PFSK-1 (cell line): ENCODE results near the gene ATXN1.

Source experiments
- FOXP2 ChIP-seq: optimal IDR thresholded peaks from 2 replicates; pipeline ENCODE3; 2011; ENCODE audit warnings: borderline replicate concordance, control low read depth, inconsistent platforms; ENCODE audit not compliant: insufficient read depth; ENCODE audit errors: extremely low read length, extremely low read depth
- POLR2AphosphoS5 ChIP-seq: IDR thresholded peaks from 2 replicates; pipeline ENCODE4 v1.6.1; 2012; ENCODE audit warnings: low read depth, mild to moderate bottlenecking, control low read depth, low read length, moderate library complexity
- SIN3A ChIP-seq: IDR thresholded peaks from 2 replicates; pipeline ENCODE4 v1.6.1; 2012; ENCODE audit warnings: mild to moderate bottlenecking, low read length, moderate library complexity, borderline replicate concordance; ENCODE audit not compliant: insufficient read depth
- TAF1 ChIP-seq: IDR thresholded peaks from 2 replicates; pipeline ENCODE4 v1.6.1; 2012; ENCODE audit warnings: low read length, control low read depth, borderline replicate concordance; ENCODE audit not compliant: insufficient read depth
- TF ChIP-seq, protein P1 (sequence below), 2 experiments: IDR thresholded peaks; 2 replicates each; pipeline versions ENCODE4 v1.6.1 to v1.8.0; 2011 to 2012; ENCODE audit warnings: low read depth in 2 of 2, low read length in 2 of 2, control low read depth in 1 of 2, inconsistent platforms in 1 of 2, mild to moderate bottlenecking in 1 of 2, moderate library complexity in 1 of 2; ENCODE audit not compliant: insufficient read depth in 1 of 2

GRCh38 chr6:16764188-16764950, 3.1 kb upstream of the ATXN1 start:
- TF ChIP-seq, protein P1, sequence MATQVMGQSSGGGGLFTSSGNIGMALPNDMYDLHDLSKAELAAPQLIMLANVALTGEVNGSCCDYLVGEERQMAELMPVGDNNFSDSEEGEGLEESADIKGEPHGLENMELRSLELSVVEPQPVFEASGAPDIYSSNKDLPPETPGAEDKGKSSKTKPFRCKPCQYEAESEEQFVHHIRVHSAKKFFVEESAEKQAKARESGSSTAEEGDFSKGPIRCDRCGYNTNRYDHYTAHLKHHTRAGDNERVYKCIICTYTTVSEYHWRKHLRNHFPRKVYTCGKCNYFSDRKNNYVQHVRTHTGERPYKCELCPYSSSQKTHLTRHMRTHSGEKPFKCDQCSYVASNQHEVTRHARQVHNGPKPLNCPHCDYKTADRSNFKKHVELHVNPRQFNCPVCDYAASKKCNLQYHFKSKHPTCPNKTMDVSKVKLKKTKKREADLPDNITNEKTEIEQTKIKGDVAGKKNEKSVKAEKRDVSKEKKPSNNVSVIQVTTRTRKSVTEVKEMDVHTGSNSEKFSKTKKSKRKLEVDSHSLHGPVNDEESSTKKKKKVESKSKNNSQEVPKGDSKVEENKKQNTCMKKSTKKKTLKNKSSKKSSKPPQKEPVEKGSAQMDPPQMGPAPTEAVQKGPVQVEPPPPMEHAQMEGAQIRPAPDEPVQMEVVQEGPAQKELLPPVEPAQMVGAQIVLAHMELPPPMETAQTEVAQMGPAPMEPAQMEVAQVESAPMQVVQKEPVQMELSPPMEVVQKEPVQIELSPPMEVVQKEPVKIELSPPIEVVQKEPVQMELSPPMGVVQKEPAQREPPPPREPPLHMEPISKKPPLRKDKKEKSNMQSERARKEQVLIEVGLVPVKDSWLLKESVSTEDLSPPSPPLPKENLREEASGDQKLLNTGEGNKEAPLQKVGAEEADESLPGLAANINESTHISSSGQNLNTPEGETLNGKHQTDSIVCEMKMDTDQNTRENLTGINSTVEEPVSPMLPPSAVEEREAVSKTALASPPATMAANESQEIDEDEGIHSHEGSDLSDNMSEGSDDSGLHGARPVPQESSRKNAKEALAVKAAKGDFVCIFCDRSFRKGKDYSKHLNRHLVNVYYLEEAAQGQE (IDR thresholded peaks at IDR 0.05; ENCODE audit: insufficient read depth in 1 of 2, low read depth in 2 of 2, low read length in 2 of 2), result no peak
- TF ChIP-seq TAF1 (no peak), SIN3A (no peak), POLR2AphosphoS5 (no peak), FOXP2 (no peak)
